GM19193 (cell line): ENCODE results near the gene SPPL2C.

ENCODE experiments used
- POLR2A ChIP-seq: IDR thresholded peaks from 4 replicates; pipeline ENCODE4 v1.6.1; 2011; ENCODE audit not compliant: insufficient read depth, insufficient read length; ENCODE audit errors: extremely low read depth

Gene SPPL2C

GRCh38 chr17:45852535-45853297 is 8.0 kb downstream of the SPPL2C start:
- no peak for TF ChIP-seq POLR2A

- TF ChIP-seq POLR2A = no peak
These were observed 9.5 kb downstream of the SPPL2C start for GRCh38 chr17:45854209-45854608.

GRCh38 chr17:45855691-45856336 is 11.1 kb downstream of the SPPL2C start:
- TF ChIP-seq POLR2A = no peak

DNA sequence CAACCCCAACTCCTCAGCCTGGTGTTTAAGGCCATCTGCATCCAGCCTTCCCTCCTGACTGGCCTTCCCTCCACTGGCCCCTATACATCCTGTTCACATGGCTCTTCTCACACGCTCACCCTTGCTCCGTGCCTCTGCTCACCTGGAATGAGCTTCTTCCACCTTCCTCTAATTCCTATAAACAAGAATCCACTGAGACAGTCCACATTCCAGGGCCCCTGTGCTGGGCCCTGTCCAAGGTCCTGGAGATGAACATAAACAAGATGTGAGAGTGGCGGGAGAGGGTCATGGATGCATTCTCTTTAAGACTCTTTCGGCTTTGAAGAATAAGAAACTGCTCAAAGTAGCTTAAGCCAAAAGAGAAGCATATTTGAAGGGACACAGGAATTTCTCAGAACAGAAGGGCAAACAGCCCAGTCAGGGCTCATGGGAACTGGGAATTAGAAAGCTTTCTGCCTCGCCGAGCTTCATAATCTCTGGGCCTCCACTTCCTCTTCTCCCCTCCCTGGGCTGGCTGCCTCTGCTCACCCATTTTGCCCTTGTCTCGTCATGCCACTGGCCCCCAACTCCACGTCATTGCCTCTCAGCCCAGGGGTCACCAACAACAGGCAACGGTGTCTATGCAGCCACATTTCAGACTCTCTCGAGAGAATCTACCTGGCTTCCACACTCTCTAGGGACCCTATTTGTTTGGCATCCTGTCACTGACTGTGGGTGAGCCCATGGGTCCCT is 13.5 kb downstream of the SPPL2C start:
- no peak for TF ChIP-seq POLR2A

- TF ChIP-seq POLR2A = no peak
These were observed 16.5 kb downstream of the SPPL2C start for GRCh38 chr17:45861165-45861564.

DNA sequence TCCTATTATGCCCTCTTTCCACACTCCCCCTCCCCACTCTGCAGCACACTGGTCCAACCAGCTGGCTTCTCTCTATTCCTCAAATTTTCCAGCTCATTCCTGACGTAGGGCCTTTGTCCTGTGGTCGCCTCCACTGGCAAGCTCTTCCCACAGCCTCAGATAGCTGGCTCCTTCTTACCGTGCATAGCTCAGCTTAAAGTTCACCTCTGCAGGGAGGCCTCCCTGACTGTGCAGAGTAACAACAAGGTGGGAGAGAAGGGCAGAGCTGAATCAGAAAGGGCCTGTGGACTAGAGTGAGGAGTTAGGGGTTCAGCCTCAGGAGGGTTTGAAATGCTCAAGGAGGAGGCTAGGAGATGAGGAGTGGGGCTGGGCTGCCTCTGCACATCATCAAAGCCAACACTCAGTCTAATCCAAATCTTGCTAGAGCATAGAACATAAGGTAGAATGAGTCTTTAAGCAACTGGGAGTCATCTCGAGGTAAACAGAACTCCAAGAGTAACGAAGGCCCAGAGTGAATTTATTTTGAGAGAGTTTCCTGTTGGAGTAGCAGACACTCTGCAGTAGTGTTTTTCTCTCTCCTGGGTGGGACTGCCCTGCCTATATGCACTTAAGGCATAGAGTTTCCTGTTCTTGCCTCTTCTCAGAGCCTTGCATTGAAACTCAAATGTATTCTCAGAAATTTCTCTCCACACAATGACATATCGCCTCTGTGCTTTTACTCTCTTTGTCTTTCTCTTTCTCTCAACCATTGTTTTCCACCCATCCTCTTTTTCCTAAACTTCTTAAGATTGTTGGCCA is 19.4 kb downstream of the SPPL2C start:
- TF ChIP-seq POLR2A = no peak

DNA sequence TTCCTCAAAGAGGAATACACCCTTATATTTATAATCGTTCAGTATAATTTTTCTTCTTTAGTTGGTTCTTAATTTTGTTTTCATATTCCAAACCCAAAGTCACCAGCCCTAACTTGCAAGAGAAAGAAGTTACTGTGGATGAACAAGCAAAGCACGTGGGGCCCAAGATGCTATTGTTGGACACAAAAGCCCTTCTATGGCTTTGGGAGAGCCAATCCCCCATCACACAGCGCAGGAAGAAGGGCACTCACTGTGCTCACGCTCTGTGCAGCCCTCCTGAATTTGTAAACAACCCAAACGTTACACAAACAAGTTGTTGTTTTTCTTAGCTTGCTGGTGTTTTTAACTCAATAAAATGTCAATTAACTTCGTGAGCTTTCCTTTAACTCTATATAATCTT is 22.5 kb downstream of the SPPL2C start:
- TF ChIP-seq POLR2A = no peak

DNA sequence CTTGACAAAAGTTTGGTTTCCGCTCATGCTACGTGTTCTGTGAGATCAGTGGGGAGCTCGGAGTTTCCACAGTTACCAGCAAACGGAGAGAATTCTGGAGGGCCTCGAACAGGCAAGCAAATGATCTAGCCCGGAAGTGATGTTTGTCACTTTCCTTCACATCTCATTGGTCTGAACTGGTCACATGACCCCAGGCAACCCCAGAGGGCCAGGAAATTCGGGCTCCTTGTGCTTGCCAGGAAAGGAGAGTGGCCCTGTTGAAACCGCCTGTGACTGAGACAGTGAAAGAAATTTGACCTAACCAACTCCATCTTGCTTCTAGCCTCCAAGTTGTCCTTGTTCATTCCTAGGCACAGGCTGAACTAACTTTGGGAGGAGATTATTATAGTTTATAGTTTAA is 23.0 kb downstream of the SPPL2C start:
- no peak for TF ChIP-seq POLR2A

- no peak for TF ChIP-seq POLR2A
These were observed 23.6 kb downstream of the SPPL2C start for GRCh38 chr17:45868276-45868675.

DNA sequence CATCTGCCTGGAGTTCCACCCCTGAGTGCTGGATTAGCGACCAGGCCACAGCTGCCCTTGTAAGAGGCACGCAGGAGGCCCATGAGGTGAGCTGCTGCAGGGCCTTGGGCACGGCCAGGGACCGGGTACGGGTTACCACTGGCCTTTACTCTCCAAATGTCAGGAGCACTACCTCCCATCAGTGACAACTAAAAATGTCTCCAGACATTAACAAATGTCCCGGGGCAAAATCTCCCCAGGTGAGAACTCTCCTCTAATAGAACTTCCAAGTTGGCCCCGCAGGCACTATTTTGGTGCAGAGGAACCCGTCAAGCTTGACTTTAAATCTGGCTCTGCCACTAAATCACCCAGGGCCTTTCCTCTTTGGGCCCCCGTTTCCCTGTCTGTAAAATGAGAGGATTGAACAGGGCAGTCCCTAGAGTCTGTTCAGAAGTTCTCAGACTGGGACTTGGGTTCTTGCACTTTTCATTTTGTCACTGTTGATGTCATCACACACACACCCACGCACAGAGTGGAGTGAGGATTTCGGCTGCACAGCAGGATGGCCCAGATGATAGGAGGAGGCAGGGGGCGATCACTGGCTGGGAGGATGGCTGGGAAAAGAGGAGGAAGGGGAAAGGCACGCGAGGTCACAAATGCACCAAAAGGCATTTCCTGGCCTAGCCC is 25.1 kb downstream of the SPPL2C start:
- TF ChIP-seq POLR2A = no peak

- no peak for TF ChIP-seq POLR2A
These were observed 25.8 kb downstream of the SPPL2C start for GRCh38 chr17:45870342-45870974.

GRCh38 chr17:45871718-45872117 is 27.0 kb downstream of the SPPL2C start:
- TF ChIP-seq POLR2A = no peak

DNA sequence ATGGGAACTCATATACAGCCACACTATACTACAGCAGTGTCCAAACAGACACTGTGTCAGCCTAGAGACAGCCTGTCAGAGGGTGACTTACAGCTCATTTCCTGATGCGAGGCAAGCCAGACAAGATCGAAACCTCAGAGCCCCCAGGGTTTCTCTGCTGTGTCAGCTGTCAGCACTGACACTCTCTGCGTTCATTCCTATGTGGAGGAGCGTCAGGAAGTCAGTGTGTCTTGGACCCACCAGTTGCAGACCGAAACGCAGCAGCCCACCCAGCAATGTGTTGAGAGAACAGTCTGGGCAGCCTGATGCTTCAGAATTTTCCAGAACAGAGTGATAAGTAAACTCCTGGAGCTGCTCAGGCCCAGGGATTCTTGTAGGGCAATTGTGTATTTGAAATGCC is 29.0 kb downstream of the SPPL2C start:
- TF ChIP-seq POLR2A = no peak

GRCh38 chr17:45874151-45874550 is 29.5 kb downstream of the SPPL2C start:
- TF ChIP-seq POLR2A = no peak
